Activated effector memory CD4-positive, alpha-beta T cell treated with anti-CD3 and anti-CD28 coated beads, Interleukin-2, amount 50 U/mL, for 16 hours (primary cell): ENCODE measurements around the gene HSH2D.
"Not testable (repeated sequence)": the region's sequence is repeated elsewhere in the genome, so short reads cannot be mapped to it uniquely, and the experiment has no call there.

Experiments
- DNase-seq: peaks from one replicate; pipeline ENCODE4 v3.0.0-alpha.2; 2020

Gene HSH2D

GRCh38 chr19:16143399-16144215 lies at the start of gene HSH2D:
HSH2D (plus strand) TSS chr19:16143685; CDS start chr19:16148751, 5,066 bp downstream.
- DNase-seq, result peak; percentile 91

- DNase-seq, result no peak
Measured at GRCh38 chr19:16094360-16095070, 49.0 kb upstream of the HSH2D start.

- DNase-seq, result no peak
Measured at GRCh38 chr19:16095071-16095571, 48.4 kb upstream of the HSH2D start.

- DNase-seq, result no peak
Measured at GRCh38 chr19:16096280-16096855, 47.1 kb upstream of the HSH2D start.

GRCh38 chr19:16098416-16098768 lies 45.1 kb upstream of the HSH2D start:
- DNase-seq, result no peak

- no peak for DNase-seq
Measured at GRCh38 chr19:16098821-16099220, 44.7 kb upstream of the HSH2D start.

- DNase-seq, result not testable (repeated sequence)
Measured at GRCh38 chr19:16099314-16099965, 44.0 kb upstream of the HSH2D start.

GRCh38 chr19:16100524-16100923 lies 43.0 kb upstream of the HSH2D start:
- no peak for DNase-seq

GRCh38 chr19:16104722-16105121 lies 38.8 kb upstream of the HSH2D start:
- DNase-seq, result no peak

GRCh38 chr19:16106121-16106520 lies 37.4 kb upstream of the HSH2D start:
- no peak for DNase-seq

- DNase-seq, result peak; percentile 100
Measured at GRCh38 chr19:16111160-16111908, 32.2 kb upstream of the HSH2D start, which contains the start of gene RAB8A. RAB8A (plus strand) TSS chr19:16111889; CDS start chr19:16111902, 13 bp downstream.

- DNase-seq, result no peak
Measured at GRCh38 chr19:16111909-16112752, 31.4 kb upstream of the HSH2D start.

- no peak for DNase-seq
Measured at GRCh38 chr19:16112778-16113177, 30.7 kb upstream of the HSH2D start.

- no peak for DNase-seq
Measured at GRCh38 chr19:16113727-16114126, 29.8 kb upstream of the HSH2D start.

- no peak for DNase-seq
Measured at GRCh38 chr19:16115301-16116039, 28.0 kb upstream of the HSH2D start.

- no peak for DNase-seq
Measured at GRCh38 chr19:16116067-16116466, 27.4 kb upstream of the HSH2D start.

- no peak for DNase-seq
Measured at GRCh38 chr19:16117594-16118033, 25.9 kb upstream of the HSH2D start.

- peak; percentile 74 for DNase-seq
Measured at GRCh38 chr19:16118489-16119033, 24.9 kb upstream of the HSH2D start.

- peak; percentile 71 for DNase-seq
Measured at GRCh38 chr19:16119075-16119857, 24.2 kb upstream of the HSH2D start.
